CD4-positive, alpha-beta T cell treated with Interleukin-17A for 4 hours (primary cell): ENCODE measurements around the gene KIF6.
"Not testable (repeated sequence)": the region's sequence is repeated elsewhere in the genome, so short reads cannot be mapped to it uniquely, and the experiment has no call there.

Source experiments
- DNase-seq: peaks from one replicate; pipeline ENCODE4 v3.0.0-alpha.2; 2020; ENCODE audit warnings: mixed read lengths

KIF6 gene

DNA sequence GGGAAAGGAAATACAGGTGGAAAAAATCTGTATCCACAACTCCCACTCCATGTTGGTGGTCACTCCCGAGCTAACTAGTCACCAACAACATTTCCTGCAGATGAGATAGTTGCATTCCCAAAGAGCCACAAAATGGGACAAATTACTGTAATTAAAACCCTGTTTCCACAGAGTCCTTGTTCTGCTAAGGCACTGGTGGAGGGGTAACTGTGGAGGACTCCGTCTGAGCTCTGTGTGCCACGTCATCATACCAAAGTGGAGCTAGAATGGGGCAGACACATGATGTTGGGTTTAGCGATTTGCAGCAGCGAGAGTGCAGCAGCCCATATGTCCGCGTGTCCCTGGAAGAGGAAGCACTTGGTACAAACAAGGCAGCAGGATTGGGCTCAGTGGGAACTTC, 230.2 kb downstream of the KIF6 start:
- DNase-seq = no peak

- no peak for DNase-seq
Observed at GRCh38 chr6:39493777-39494176, 231.4 kb downstream of the KIF6 start.

DNA sequence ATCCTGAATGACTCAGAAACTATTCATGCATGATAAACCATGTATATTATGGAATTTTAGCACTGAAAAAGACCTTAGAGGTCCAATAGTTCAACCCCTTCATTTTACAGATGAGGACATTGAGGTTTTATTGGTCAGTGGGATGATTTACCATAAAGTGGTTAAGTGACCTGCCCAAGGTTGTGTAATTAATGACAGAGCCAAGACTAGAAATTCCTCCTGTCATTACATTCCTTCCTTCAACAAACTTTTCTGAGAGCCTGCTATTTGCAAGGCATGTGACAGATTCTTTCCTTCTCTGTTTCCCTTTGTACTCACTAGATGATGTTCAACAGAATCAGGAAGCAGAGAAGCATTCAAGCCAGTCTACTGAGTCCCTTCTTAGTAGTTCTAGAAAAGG, 232.0 kb downstream of the KIF6 start:
- no peak for DNase-seq

DNA sequence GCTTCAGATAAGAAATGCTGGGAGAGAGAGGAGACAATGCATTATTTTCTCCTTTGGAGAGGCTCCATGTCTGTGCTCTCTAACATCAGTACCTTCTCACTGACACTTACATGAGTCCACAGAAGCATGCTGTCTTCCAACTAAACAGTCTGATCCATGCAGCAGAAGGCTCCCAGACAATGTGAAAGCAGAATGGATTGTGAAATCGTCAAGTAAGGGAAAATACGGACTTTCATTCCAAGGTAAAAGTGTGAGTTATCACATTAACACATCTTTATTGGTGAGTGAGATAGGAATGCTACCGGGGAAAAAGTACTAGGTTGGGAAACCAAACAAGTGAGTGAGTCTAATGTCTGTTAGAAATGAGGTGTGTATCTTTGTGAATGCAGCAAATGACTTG, 235.1 kb downstream of the KIF6 start:
- DNase-seq = no peak

- DNase-seq = no peak
Observed at GRCh38 chr6:39488255-39488879, 236.8 kb downstream of the KIF6 start.

DNA sequence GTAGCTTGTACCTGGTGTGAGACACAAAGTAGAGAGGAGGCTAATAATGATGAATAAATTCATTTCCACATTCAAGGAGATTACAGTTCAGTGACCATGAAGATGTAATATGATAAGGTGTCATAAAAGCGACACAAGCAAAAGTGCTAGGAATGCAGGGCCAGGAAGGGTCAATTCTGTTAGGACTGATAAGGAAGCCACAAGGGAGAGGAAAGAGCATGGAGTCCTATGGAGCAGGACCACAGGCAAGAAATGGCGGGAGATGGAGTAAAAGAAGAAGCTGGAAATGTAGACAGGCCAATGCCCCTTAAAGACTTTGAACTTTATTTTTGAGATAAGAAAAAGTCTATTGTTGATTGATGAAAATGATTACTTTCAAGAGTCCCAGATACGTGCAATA, 240.9 kb downstream of the KIF6 start:
- DNase-seq = no peak

DNA sequence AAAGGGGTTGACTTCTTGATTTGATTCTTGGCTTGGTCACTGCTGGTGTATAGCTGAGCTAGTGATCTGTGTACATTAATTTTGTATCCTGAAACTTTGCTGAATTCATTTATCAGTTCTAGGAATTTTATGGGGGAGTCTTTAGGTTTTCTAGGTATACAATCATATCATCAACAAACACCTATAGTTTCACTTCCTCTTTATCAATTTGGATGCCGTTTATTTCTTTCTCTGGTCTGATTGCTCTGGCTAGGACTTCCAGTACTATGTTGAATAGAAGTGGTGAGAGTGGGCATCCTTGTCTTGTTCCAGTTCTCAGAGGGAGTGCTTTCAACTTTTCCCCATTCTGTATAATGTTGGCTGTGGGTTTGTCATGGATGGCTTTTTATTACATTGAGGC, 245.4 kb downstream of the KIF6 start:
- DNase-seq = not testable (repeated sequence)

DNA sequence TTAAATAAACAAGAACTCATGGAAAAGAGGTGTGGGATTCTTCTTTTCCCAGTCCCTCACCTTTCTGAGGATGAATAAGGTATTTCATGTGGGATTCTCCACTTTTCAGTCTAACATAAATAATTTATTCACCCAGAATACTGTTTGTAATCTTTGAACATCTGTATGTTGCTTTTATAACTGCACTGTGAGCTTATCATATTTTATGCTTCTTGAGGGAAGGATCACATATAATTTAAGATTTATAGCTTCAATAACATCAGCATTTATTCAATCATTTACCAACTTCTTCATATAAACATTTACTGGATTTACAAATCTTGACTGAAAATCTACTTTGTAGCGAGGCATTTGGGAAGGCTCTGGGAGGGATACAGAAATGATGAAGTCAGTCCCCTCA, 248.5 kb downstream of the KIF6 start:
- no peak for DNase-seq

DNA sequence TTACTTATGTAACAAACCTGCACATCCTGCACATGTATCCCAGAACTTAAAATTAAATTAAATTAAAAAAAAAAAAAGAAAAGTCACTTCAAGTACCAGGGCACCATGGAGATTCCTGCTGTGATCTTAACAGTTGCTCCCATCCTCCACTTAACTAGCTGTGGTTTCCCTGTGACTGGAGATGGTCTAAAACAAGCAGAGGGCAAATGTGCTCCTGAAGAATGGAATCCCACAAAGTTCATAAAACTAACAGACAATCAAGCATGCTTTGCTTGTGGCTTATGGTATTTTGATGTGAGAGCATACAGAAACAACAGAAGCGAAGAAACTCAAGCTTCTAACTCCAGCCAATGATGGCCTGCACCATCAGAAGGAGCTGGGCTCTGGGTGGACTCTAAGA, 249.1 kb downstream of the KIF6 start:
- DNase-seq = no peak

- DNase-seq = no peak
Observed at GRCh38 chr6:39471954-39472659, 253.1 kb downstream of the KIF6 start.

DNA sequence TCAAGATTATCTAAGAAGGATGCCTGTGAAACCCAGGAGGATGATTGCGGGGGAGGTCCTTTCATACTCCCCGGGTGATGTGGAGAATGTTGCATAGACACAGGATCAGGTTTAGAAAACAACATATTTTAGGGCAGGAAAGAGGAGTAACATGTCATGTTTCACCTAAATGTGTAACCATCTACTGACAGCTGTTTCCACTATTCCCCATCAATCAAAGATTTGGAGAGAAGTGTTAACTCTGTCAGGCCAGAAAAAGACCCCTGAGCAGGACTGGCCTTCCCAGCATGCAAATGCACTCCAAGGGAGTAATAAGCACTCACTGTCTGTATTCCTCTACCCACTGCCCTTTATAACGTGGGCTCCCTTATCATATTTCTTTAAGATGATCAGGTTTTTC, 254.7 kb downstream of the KIF6 start:
- DNase-seq = no peak

- DNase-seq = no peak
Observed at GRCh38 chr6:39468385-39468784, 256.8 kb downstream of the KIF6 start.

DNA sequence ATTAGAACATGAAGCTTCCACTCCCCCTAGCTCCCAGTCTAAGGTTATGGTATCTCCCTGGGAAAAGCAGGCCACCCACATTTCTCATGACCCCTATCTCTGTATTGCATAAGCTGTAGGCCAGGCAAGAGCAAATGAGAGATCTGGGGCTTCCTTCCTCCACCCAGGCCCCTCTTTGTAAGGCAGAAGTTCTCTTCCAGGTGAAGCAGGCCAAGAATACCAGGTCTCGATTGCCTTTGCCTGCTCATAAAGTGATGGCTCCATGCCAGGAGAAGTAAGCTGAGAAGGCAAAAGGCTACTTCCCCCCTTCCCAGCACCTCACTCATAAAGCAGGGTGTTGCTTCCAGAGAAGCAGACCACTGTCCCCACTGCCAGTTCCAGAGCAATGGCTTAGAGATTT, 258.6 kb downstream of the KIF6 start:
- DNase-seq = no peak

DNA sequence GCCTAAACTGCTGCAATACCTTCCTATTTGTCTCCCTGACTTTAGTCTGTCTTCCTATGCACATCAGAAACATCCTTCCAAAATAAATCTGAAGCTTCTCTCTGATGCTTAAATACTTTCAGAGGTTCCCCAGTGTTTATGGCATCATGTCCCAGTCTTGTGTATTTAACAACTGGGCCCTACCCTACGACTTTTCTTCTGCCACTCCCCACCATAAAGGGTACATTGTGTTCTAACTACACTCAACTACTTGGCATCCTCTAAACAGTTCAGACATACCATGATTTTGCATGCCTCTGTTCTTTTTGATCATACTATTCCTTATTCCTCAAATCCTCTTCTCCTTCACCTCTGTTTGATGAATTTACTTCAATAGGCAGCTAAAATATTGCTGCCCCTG, 259.7 kb downstream of the KIF6 start:
- DNase-seq = no peak

- no peak for DNase-seq
Observed at GRCh38 chr6:39464067-39464466, 261.1 kb downstream of the KIF6 start.

DNA sequence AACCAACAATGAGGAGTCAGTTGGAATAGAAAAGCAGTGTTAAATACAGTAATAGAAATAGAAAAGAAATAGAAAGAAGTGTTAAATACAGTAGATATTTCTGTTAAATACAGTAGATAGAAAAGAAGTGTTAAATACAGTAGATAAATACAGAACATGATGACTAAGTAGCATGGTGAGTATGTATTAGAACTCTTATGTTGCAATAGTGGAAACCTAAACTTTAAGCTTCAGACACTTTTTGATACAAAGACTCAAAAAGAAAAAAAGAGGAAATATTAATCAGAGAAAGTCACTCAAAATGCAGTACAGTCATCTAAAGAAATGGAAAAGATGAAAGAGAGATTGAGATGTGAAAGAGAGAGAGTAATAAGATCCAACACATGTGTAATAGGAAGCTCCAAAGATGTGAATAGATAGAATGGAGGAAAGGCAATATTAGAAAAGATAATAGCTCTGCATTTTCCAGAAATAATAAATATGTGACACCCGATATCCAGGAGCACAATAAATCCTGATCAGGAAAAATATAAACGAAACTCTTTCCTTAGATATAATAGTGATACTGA, 271.2 kb downstream of the KIF6 start:
- DNase-seq = no peak

GRCh38 chr6:39453241-39453640, 272.0 kb downstream of the KIF6 start:
- DNase-seq = no peak

- DNase-seq = no peak
Observed at GRCh38 chr6:39452306-39453145, 272.7 kb downstream of the KIF6 start.

GRCh38 chr6:39451831-39452230, 273.4 kb downstream of the KIF6 start:
- no peak for DNase-seq

- DNase-seq = no peak
Observed at GRCh38 chr6:39449022-39449421, 276.2 kb downstream of the KIF6 start.

DNA sequence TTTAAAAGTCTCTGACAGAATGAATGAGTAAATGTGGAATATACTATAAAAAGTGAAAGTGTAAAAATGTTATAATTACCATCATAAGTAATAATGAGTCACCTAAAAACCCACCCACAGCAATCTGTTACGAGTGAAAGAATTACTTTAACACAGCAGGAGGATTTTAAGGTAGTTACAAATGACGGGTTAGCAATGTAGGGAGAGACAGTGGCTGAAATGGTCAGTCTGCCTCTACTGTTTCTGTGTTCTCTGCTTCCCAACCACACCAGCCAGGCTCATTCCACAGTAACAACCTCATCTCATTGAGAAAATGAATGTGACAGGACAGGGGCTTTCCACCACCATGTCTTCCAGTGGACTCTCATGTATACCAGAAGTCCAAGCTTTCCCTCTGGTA, 278.3 kb downstream of the KIF6 start:
- no peak for DNase-seq

- no peak for DNase-seq
Observed at GRCh38 chr6:39445667-39446066, 279.5 kb downstream of the KIF6 start.

GRCh38 chr6:39444479-39445019, 280.7 kb downstream of the KIF6 start:
- no peak for DNase-seq
